Panc1 (cell line): ENCODE results near the gene CMIP. TPM values are rescaled to one million over a fixed set of nuclear protein-coding genes. Genes with fewer than 3 reads are reported as not detected.

Experiments
- ATAC-seq: fragments of 200-7000 bp; cut with Tn5 transposase; 2 replicates; pipeline ENCODE4 v1.9.1; 2020; ENCODE audit warnings: mild to moderate bottlenecking, moderate library complexity
- BruUV-seq: library from RNA; stranded (reverse); fragments of 400-500 nt; replicated peaks from 2 replicates; lab custom pipeline; 2021; lab: Mats Ljungman, UMichigan
- CTCF ChIA-PET: fragments of 300-600 bp; sonication (Branson Sonifier 250); formaldehyde crosslinking; loops from one replicate; lab custom pipeline; 2022; ENCODE audit warnings: antibody characterized with exemption; lab: Charles Lee
- POLR2A ChIA-PET: fragments of 300-600 bp; sonication (Branson Sonifier 250); formaldehyde crosslinking; loops from one replicate; lab custom pipeline; 2022; ENCODE audit warnings: antibody characterized with exemption; lab: Charles Lee
- DNase-seq: peaks from one replicate; pipeline ENCODE4 v3.0.0-alpha.2; 2010; ENCODE audit warnings: low read depth, low spot score
- H3K27ac ChIP-seq: 2 replicates; pipeline ENCODE4 v1.5.1; 2011; ENCODE audit warnings: mild to moderate bottlenecking, low read length, inconsistent platforms
- H3K27me3 ChIP-seq: fragments of 200-500 bp; sonication (Bioruptor generic); 2 replicates; pipeline ENCODE4 v1.6.0; 2014; ENCODE audit warnings: low read length, inconsistent platforms; ENCODE audit not compliant: control insufficient read depth, insufficient read depth
- H3K36me3 ChIP-seq: fragments of 200-500 bp; sonication (Bioruptor generic); 2 replicates; pipeline ENCODE4 v1.5.1; 2014; ENCODE audit warnings: inconsistent platforms, mild to moderate bottlenecking, low read length, moderate library complexity; ENCODE audit not compliant: control insufficient read depth, insufficient read depth
- H3K4me1 ChIP-seq: 2 replicates; pipeline ENCODE4 v1.5.1; 2011; ENCODE audit warnings: inconsistent platforms, mild to moderate bottlenecking, low read length, moderate library complexity; ENCODE audit not compliant: control insufficient read depth, insufficient read depth
- H3K4me3 ChIP-seq, 2 experiments: 2 replicates each; pipeline ENCODE4 v1.5.1; 2011 to 2012; ENCODE audit warnings: low read depth in 2 of 2, low read length in 2 of 2, mild to moderate bottlenecking in 2 of 2, inconsistent platforms in 1 of 2, moderate library complexity in 1 of 2
- H3K9me3 ChIP-seq: fragments of 200-500 bp; sonication (Bioruptor generic); 2 replicates; pipeline ENCODE4 v1.5.1; 2014; ENCODE audit warnings: low read depth, mild to moderate bottlenecking, inconsistent platforms, low read length, moderate library complexity; ENCODE audit not compliant: control insufficient read depth, insufficient read depth
- CTCF ChIP-seq: fragments of 450-650 bp; IDR thresholded peaks from 2 replicates; pipeline ENCODE4 v1.5.1; 2017; ENCODE audit warnings: mild to moderate bottlenecking
- POLR2AphosphoS5 ChIP-seq: IDR thresholded peaks from 2 replicates; pipeline ENCODE4 v1.6.1; 2012; ENCODE audit warnings: mild to moderate bottlenecking, low read depth, low read length, moderate library complexity
- REST ChIP-seq, 2 experiments: IDR thresholded peaks; 2 replicates each; pipeline ENCODE4 v1.6.1; 2011 to 2012; ENCODE audit warnings: low read depth in 2 of 2, control low read depth in 1 of 2, low read length in 1 of 2, mild to moderate bottlenecking in 1 of 2, moderate library complexity in 1 of 2; ENCODE audit not compliant: insufficient read depth in 1 of 2
- SIN3A ChIP-seq: IDR thresholded peaks from 2 replicates; pipeline ENCODE4 v1.6.1; 2012; ENCODE audit warnings: low read depth, mild to moderate bottlenecking, low read length, moderate library complexity, borderline replicate concordance; ENCODE audit not compliant: insufficient read depth
- TCF7L2 ChIP-seq: IDR thresholded peaks from 2 replicates; pipeline ENCODE4 v1.6.1; 2011; ENCODE audit warnings: mild to moderate bottlenecking, low read depth, low read length, inconsistent platforms
- in situ Hi-C: cut with HindIII; loops from 2 replicates; pipeline ENCODE4 v1.10.0; 2016; ENCODE audit warnings: low sequenced_read_pairs, low pct_unique_long_range_greater_than_20kb
- intact Hi-C: fragments of 100-400 bp; cut with micrococcal nuclease; formaldehyde crosslinking; loops from one replicate; pipeline ENCODE4 v1.10.0; 2022; ENCODE audit not compliant: unreplicated experiment
- total RNA-seq: library from RNA; stranded (reverse); gene quantifications from one replicate; pipeline ENCODE4 v1.2.1, GENCODE V29; 2021; ENCODE audit not compliant: unreplicated experiment

CMIP gene
- total RNA-seq, 1 experiment from 2014 or later: 49.7 TPM

- Histone ChIP-seq H3K36me3 (no peaks in the 10 kb centered on the region), H3K9me3 (no peaks in the 10 kb centered on the region), H3K27me3 (no peaks in the 10 kb centered on the region), H3K4me3 (no peak overlapping the region), H3K27ac (no peak overlapping the region), H3K4me1 (peaks cover 28% of the 10 kb centered on the region)
- POLR2A ChIA-PET: no interaction called here
- intact Hi-C loops: no loop called here
- no peak for TF ChIP-seq POLR2AphosphoS5
- no peak for TF ChIP-seq SIN3A
- no peak for TF ChIP-seq REST (IDR thresholded peaks at IDR 0.05; ENCODE audit: insufficient read depth in 1 of 2, low read depth in 2 of 2, low read length in 1 of 2)
- no peak for TF ChIP-seq CTCF
- TF ChIP-seq TCF7L2: no peak
- ATAC-seq (no peak), DNase-seq (no peak)
- CTCF ChIA-PET: no interaction called here
- in situ Hi-C loops: no loop called here
- no TSS peak for BruUV-seq
Observed at GRCh38 chr16:81578076-81578475, 133.5 kb downstream of the CMIP start.

GRCh38 chr16:81578636-81579413 is 134.2 kb downstream of the CMIP start:
- TF ChIP-seq POLR2AphosphoS5: no peak
- no peak for TF ChIP-seq SIN3A
- TF ChIP-seq CTCF: no peak
- TF ChIP-seq TCF7L2: no peak
- no peak for TF ChIP-seq REST (IDR thresholded peaks at IDR 0.05; ENCODE audit: insufficient read depth in 1 of 2, low read depth in 2 of 2, low read length in 1 of 2)
- ATAC-seq (no peak), DNase-seq (no peak)
- H3K4me3 ChIP-seq: no peak overlapping the region
- no peaks in the 10 kb centered on the region for H3K36me3 ChIP-seq
- in situ Hi-C loops: no loop called here
- peaks cover 36% of the 10 kb centered on the region for H3K4me1 ChIP-seq
- H3K9me3 ChIP-seq: no peaks in the 10 kb centered on the region
- no TSS peak for BruUV-seq
- H3K27ac ChIP-seq: no peak overlapping the region
- H3K27me3 ChIP-seq: no peaks in the 10 kb centered on the region
- intact Hi-C loops: no loop called here
- ChIA-PET POLR2A (no interaction called here), CTCF (no interaction called here)
